CD14-positive monocyte (primary cell): Measurements from ENCODE around the gene ATE1. TPM values are rescaled to one million over a fixed set of nuclear protein-coding genes. Genes with fewer than 3 reads are reported as not detected.

Source experiments
- DNase-seq, 3 donors: peaks; one replicate each; pipeline ENCODE4 v3.0.0-alpha.2; 2011 to 2022
- H2AFZ ChIP-seq: 2 replicates; pipeline ENCODE4 v1.6.0; 2012; ENCODE audit warnings: mild to moderate bottlenecking, low read depth, low read length, inconsistent platforms; ENCODE audit not compliant: insufficient read depth, poor library complexity, severe bottlenecking
- H3K27ac ChIP-seq, 2 donors: 1 replicate in 1 of 2; 2 replicates in 1 of 2; pipeline ENCODE4 v1.5.1; 2012 to 2013; ENCODE audit warnings: low read length in 2 of 2, control low read depth in 1 of 2, inconsistent platforms in 1 of 2, low read depth in 1 of 2, mild to moderate bottlenecking in 1 of 2
- H3K27me3 ChIP-seq, 2 donors: one replicate each; pipeline versions ENCODE4 v1.6.0 to v1.6.1; 2011 to 2013; ENCODE audit warnings: low read length in 2 of 2; ENCODE audit not compliant: control insufficient read depth in 2 of 2, insufficient read depth in 2 of 2
- H3K36me3 ChIP-seq, 2 donors: replicated peaks in 1 of 2; 1 replicate in 1 of 2; 2 replicates in 1 of 2; pipeline versions ENCODE4 v1.5.1 to v1.6.1; 2012 to 2013; ENCODE audit warnings: low read length in 2 of 2, control low read depth in 1 of 2, inconsistent platforms in 1 of 2, mild to moderate bottlenecking in 1 of 2; ENCODE audit not compliant: insufficient read depth in 2 of 2, control insufficient read depth in 1 of 2
- H3K4me1 ChIP-seq, 2 donors: 1 replicate in 1 of 2; 2 replicates in 1 of 2; pipeline versions ENCODE4 v1.5.1 to v1.6.1; 2012 to 2013; ENCODE audit warnings: low read length in 2 of 2, control low read depth in 1 of 2, inconsistent platforms in 1 of 2, mild to moderate bottlenecking in 1 of 2, moderate library complexity in 1 of 2; ENCODE audit not compliant: insufficient read depth in 2 of 2, control insufficient read depth in 1 of 2
- H3K4me2 ChIP-seq: replicated peaks from 2 replicates; pipeline ENCODE3; 2012; ENCODE audit warnings: low read length, moderate library complexity, mild to moderate bottlenecking; ENCODE audit not compliant: poor library complexity, severe bottlenecking; ENCODE audit errors: extremely low read depth
- H3K4me3 ChIP-seq, 3 experiments: fragments of 200-600 bp in 1 of 3; sonication (generic) in 1 of 3; replicated peaks in 1 of 3; 1 replicate in 2 of 3; 2 replicates in 1 of 3; pipeline ENCODE4 v1.5.1; 2011 to 2013; ENCODE audit warnings: low read length in 3 of 3, mild to moderate bottlenecking in 3 of 3, control low read depth in 2 of 3, low read depth in 2 of 3, inconsistent platforms in 1 of 3, moderate library complexity in 1 of 3
- H3K79me2 ChIP-seq: 2 replicates; pipeline ENCODE4 v1.6.0; 2012; ENCODE audit warnings: mild to moderate bottlenecking, control low read depth, inconsistent platforms, low read length, moderate library complexity; ENCODE audit not compliant: insufficient read depth
- H3K9ac ChIP-seq: 2 replicates; pipeline ENCODE4 v1.6.0; 2017; ENCODE audit warnings: low read length, mild to moderate bottlenecking; ENCODE audit not compliant: insufficient read depth, poor library complexity, severe bottlenecking
- H3K9me3 ChIP-seq, 2 donors: replicated peaks in 1 of 2; 1 replicate in 1 of 2; 2 replicates in 1 of 2; pipeline versions ENCODE4 v1.5.1 to v1.6.1; 2012 to 2013; ENCODE audit warnings: low read length in 2 of 2, control low read depth in 1 of 2; ENCODE audit not compliant: control insufficient read depth in 1 of 2, insufficient read depth in 1 of 2
- H4K20me1 ChIP-seq: 2 replicates; pipeline ENCODE4 v1.6.0; 2012; ENCODE audit warnings: mild to moderate bottlenecking, low read length, control low read depth, moderate library complexity; ENCODE audit not compliant: insufficient read depth
- H3K27ac Mint-ChIP-seq, 7 donors: one replicate each; pipeline ENCODE4 v1.8.0; 2020; ENCODE audit warnings: mild to moderate bottlenecking in 7 of 7, mixed read lengths in 7 of 7, moderate library complexity in 6 of 7, inconsistent platforms in 2 of 7
- H3K27me3 Mint-ChIP-seq, 3 donors: one replicate each; pipeline ENCODE4 v1.8.0; 2021 to 2022; ENCODE audit warnings: low read depth in 3 of 3, mild to moderate bottlenecking in 3 of 3, mixed read lengths in 3 of 3, moderate library complexity in 3 of 3, inconsistent platforms in 1 of 3
- H3K36me3 Mint-ChIP-seq, 2 donors: one replicate each; pipeline ENCODE4 v1.8.0; 2020; ENCODE audit warnings: mixed read lengths in 2 of 2, inconsistent platforms in 1 of 2, mild to moderate bottlenecking in 1 of 2
- H3K4me1 Mint-ChIP-seq: one replicate; pipeline ENCODE4 v1.8.0; 2020; ENCODE audit warnings: mild to moderate bottlenecking, mixed read lengths
- H3K4me3 Mint-ChIP-seq, 2 donors: one replicate each; pipeline ENCODE4 v1.8.0; 2020; ENCODE audit warnings: mild to moderate bottlenecking in 2 of 2, mixed read lengths in 2 of 2, moderate library complexity in 1 of 2
- H3K9me3 Mint-ChIP-seq, 7 donors: one replicate each; pipeline ENCODE4 v1.8.0; 2020 to 2022; ENCODE audit warnings: mixed read lengths in 7 of 7, mild to moderate bottlenecking in 6 of 7, moderate library complexity in 6 of 7, inconsistent platforms in 2 of 7
- WGBS: methylation state at CpG from one replicate; pipeline ENCODE4 v1.1.5; 2013; ENCODE audit warnings: missing lambda C conversion rate; ENCODE audit not compliant: insufficient coverage; 5-methylcytosine and 5-hydroxymethylcytosine counted together
- intact Hi-C, 2 donors: fragments of 100-400 bp; cut with micrococcal nuclease; formaldehyde crosslinking; loops; one replicate each; pipeline versions ENCODE4 v1.15.0 to v1.15.1; 2023
- polyA plus RNA-seq, 3 donors: library from polyadenylated mRNA; depleted of rRNA in 1 of 3; unstranded in 2 of 3; stranded (reverse) in 1 of 3; fragments of 300-500 nt in 2 of 3; fragments of >200 nt in 1 of 3; fragmentation: Illumina TruSeq in 2 of 3; gene quantifications; 1 replicate in 2 of 3; 2 replicates in 1 of 3; pipeline ENCODE4 v1.2.3, GENCODE V29; 2012 to 2021
- TF ChIP-seq, protein P1 (sequence below): fragments of 200-600 bp; IDR thresholded peaks from one replicate; pipeline ENCODE4 v1.8.0; 2022; ENCODE audit warnings: antibody characterized with exemption, mild to moderate bottlenecking

ATE1 gene
- polyA plus RNA-seq, 3 donors: 9.2 to 19.5 (median 15.8) TPM

DNA sequence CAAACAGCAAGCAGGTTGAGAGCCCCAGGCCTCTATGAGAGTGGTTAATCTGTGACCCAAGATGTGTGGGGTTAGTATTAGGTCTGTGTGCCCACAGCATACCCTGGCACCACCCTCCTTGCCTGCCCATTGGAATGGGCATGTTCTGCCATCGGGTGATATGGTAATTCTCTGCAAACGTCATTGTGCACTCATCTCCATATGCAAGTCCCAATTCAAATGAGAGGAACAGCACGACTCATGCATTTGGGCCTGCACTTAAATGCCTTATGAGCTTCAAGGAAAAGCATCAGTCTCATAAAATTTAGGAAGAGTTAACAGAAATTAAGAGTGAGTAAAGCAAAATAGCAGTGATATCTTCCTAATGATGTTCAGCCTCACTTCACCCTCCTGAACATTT, 195.7 kb downstream of the ATE1 start:
- H3K9me3 ChIP-seq: no peaks in the 10 kb centered on the region
- 57% methylated on average over 1 of the region's 3 CpGs for whole genome bisulfite sequencing
- no peak overlapping the region for H3K27ac ChIP-seq
- no peaks in the 10 kb centered on the region for H3K79me2 ChIP-seq
- peaks cover 13% of the 10 kb centered on the region for H3K4me1 Mint-ChIP-seq
- H2AFZ ChIP-seq: no peak overlapping the region
- peaks cover 5 to 13% of the 10 kb centered on the region in 2 donors for H3K4me1 ChIP-seq
- intact Hi-C loops: loop anchor here in 1 of 2 donors (5.0 kb wide), 1 partner anchor 790 kb away; no protein-coding TSS in a partner anchor
- no peak for DNase-seq
- no peak overlapping the region for H3K4me3 Mint-ChIP-seq
- TF ChIP-seq, protein P1, sequence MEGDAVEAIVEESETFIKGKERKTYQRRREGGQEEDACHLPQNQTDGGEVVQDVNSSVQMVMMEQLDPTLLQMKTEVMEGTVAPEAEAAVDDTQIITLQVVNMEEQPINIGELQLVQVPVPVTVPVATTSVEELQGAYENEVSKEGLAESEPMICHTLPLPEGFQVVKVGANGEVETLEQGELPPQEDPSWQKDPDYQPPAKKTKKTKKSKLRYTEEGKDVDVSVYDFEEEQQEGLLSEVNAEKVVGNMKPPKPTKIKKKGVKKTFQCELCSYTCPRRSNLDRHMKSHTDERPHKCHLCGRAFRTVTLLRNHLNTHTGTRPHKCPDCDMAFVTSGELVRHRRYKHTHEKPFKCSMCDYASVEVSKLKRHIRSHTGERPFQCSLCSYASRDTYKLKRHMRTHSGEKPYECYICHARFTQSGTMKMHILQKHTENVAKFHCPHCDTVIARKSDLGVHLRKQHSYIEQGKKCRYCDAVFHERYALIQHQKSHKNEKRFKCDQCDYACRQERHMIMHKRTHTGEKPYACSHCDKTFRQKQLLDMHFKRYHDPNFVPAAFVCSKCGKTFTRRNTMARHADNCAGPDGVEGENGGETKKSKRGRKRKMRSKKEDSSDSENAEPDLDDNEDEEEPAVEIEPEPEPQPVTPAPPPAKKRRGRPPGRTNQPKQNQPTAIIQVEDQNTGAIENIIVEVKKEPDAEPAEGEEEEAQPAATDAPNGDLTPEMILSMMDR: no peak
- peaks cover 27 to 31% of the 10 kb centered on the region in 2 donors for H3K27me3 ChIP-seq
- H3K27me3 Mint-ChIP-seq: peaks cover 37 to 62% (median 52%) of the 10 kb centered on the region in 3 donors
- H4K20me1 ChIP-seq: no peaks in the 10 kb centered on the region
- no peaks in the 10 kb centered on the region for H3K36me3 ChIP-seq
- H3K9ac ChIP-seq: no peak overlapping the region
- no peak overlapping the region for H3K4me2 ChIP-seq
- H3K4me3 ChIP-seq: no peak overlapping the region
- peaks cover 0 to 8% (median 3%) of the 10 kb centered on the region in 7 donors for H3K9me3 Mint-ChIP-seq
- no peak overlapping the region for H3K27ac Mint-ChIP-seq
- H3K36me3 Mint-ChIP-seq: no peaks in the 10 kb centered on the region

DNA sequence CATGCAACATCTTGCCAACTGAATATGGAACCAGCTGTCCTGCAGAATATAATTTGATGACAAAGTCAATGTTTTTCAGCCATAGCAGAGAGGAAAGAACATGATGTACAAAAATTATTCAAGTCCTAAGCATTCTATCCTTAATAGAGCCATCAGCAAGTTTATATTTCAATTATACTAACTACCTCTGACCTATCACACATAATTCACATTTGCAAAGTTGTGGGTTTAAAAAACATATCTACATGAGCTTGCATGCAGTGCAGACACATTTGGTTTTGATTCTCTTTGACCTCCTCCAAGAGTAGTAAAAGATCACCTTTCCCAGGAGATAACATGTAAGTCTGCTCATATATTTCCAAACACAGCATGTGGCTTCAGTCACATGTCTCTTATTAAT, 203.5 kb downstream of the ATE1 start:
- DNase-seq: no peak
- Histone ChIP-seq H4K20me1 (no peaks in the 10 kb centered on the region), H3K9me3 (no peaks in the 10 kb centered on the region), H2AFZ (no peak overlapping the region), H3K4me1 (no peaks in the 10 kb centered on the region), H3K27me3 (peaks cover 0 to 6% of the 10 kb centered on the region in 2 donors), H3K4me3 (no peak overlapping the region), H3K9ac (no peak overlapping the region), H3K27ac (no peak overlapping the region), H3K79me2 (no peaks in the 10 kb centered on the region), H3K36me3 (no peaks in the 10 kb centered on the region), H3K4me2 (no peak overlapping the region)
- Mint-ChIP-seq H3K4me3 (no peak overlapping the region), H3K9me3 (peaks cover 0 to 20% (median 4%) of the 10 kb centered on the region in 7 donors), H3K27ac (no peak overlapping the region), H3K36me3 (no peaks in the 10 kb centered on the region), H3K4me1 (no peaks in the 10 kb centered on the region), H3K27me3 (peaks cover 8 to 21% (median 9%) of the 10 kb centered on the region in 3 donors)
- intact Hi-C loops: no loop called here
- TF ChIP-seq, protein P1: no peak
